ENCODE measurements around the gene FAM234A.
"Not testable (repeated sequence)": the region's sequence is repeated elsewhere in the genome, so short reads cannot be mapped to it uniquely, and the experiment has no call there.

The FAM234A gene

DNA sequence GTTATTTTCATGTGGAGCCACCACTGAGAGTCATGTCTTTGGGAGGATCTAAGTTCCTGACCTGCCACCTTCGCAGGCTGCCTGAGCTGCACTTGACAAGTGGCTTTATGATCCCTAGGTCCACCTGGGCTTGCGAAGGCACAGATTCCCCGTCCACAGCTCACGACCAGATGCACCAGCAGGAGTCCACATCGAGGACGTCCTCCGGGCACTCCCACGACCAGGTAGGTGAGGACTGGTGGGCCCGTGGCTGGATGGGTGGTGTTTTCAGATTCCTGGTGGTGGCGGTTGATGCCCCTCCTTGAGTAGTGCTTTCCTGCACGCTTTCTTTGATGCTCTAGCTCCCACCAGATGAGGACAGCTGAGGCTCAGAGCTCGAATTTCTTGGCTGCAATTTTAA lies 14.8 kb downstream of the FAM234A start:
- Mint-ChIP-seq H3K27ac (no peak overlapping the region), H3K27me3 (ENCODE audit: low read depth) (no peaks in the 10 kb centered on the region), H3K9me3 (no peaks in the 10 kb centered on the region), H3K36me3 (ENCODE audit: low read depth) (peaks cover 4% of the 10 kb centered on the region), H3K4me1 (ENCODE audit: low read depth) (peaks cover 16% of the 10 kb centered on the region), H3K4me3 (no peak overlapping the region)
- no peak for DNase-seq (ENCODE audit: low spot score)

- peak overlapping the region; percentile 85 for H3K4me3 Mint-ChIP-seq
- no peaks in the 10 kb centered on the region for H3K9me3 Mint-ChIP-seq
- H3K36me3 Mint-ChIP-seq (ENCODE audit: low read depth): peaks cover 13% of the 10 kb centered on the region
- DNase-seq (ENCODE audit: low spot score): peak; percentile 55
- peak overlapping the region; percentile 93 for H3K27ac Mint-ChIP-seq
- peaks cover 22% of the 10 kb centered on the region for H3K4me1 Mint-ChIP-seq (ENCODE audit: low read depth)
- H3K27me3 Mint-ChIP-seq (ENCODE audit: low read depth): no peaks in the 10 kb centered on the region
Measured at GRCh38 chr16:252366-253337, 18.0 kb downstream of the FAM234A start.

DNA sequence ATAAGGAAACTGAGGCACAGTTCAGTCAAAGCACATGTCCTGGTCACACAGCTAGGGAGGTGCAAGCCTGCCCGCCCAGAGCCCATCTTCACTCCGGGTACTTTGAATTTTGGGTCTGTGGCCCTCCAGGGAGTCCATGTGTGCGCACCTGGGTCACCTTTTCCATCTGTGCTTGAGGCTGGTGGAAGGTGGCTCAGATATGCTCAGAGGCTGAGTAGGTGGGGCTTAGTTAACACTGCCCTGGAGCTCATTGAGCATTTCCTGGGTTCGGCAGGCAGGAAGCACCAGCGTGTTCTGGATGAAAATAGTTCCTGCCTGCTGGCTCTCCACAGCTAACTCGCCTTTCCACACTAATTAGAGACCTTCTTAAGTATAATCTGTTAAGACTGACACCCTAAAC lies 19.2 kb downstream of the FAM234A start:
- Mint-ChIP-seq H3K27me3 (ENCODE audit: low read depth) (no peaks in the 10 kb centered on the region), H3K36me3 (ENCODE audit: low read depth) (peaks cover 15% of the 10 kb centered on the region), H3K9me3 (no peaks in the 10 kb centered on the region), H3K27ac (peak overlapping the region; percentile 75), H3K4me1 (ENCODE audit: low read depth) (peaks cover 22% of the 10 kb centered on the region), H3K4me3 (peak overlapping the region; percentile 46)
- no peak for DNase-seq (ENCODE audit: low spot score)

DNA sequence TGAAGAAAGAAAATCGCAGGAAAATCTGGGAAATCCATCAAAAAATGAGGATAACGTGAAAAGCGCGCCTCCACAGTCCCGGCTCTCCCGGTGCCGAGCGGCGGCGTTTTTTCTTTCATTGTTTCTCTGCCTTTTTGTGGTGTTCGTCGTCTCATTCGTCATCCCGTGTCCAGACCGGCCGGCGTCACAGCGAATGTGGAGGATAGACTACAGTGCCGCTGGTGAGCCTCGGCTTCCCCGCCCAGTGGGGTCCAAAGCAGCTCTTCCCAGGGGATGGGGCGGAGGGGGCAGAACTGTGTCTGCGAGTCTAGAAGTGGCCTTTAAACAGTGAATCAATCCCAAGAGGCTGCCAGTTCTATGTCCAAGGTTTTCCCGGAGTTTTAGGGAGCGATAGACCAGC lies 19.8 kb downstream of the FAM234A start:
- H3K36me3 Mint-ChIP-seq (ENCODE audit: low read depth): peaks cover 15% of the 10 kb centered on the region
- no peaks in the 10 kb centered on the region for H3K27me3 Mint-ChIP-seq (ENCODE audit: low read depth)
- H3K4me3 Mint-ChIP-seq: peak overlapping the region; percentile 46
- H3K9me3 Mint-ChIP-seq: no peaks in the 10 kb centered on the region
- peaks cover 22% of the 10 kb centered on the region for H3K4me1 Mint-ChIP-seq (ENCODE audit: low read depth)
- DNase-seq (ENCODE audit: low spot score): no peak
- H3K27ac Mint-ChIP-seq: no peak overlapping the region

DNA sequence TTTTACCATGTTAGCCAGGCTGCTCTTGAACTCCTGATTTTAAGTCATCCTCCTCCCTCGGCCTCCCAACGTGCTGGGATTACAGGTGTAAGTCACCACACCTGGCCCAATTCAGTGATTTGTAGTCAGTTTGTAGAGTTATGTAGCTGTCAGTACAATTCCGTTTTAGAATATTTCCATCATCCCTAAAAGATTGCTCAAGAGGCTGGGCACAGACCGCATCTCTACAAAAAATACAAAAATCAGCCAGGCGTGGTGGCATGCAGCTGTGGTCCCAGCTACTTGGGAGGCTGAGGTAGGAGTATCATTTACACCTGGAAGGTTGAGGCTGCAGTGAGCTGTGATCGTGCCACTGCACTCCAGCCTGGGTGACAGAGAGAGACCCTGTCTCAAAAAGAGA lies 20.6 kb downstream of the FAM234A start:
- Mint-ChIP-seq H3K27ac (peak overlapping the region; percentile 8), H3K36me3 (ENCODE audit: low read depth) (peaks cover 15% of the 10 kb centered on the region), H3K4me3 (peak overlapping the region; percentile 36), H3K9me3 (no peaks in the 10 kb centered on the region), H3K27me3 (ENCODE audit: low read depth) (no peaks in the 10 kb centered on the region), H3K4me1 (ENCODE audit: low read depth) (peaks cover 22% of the 10 kb centered on the region)
- no peak for DNase-seq (ENCODE audit: low spot score)

DNA sequence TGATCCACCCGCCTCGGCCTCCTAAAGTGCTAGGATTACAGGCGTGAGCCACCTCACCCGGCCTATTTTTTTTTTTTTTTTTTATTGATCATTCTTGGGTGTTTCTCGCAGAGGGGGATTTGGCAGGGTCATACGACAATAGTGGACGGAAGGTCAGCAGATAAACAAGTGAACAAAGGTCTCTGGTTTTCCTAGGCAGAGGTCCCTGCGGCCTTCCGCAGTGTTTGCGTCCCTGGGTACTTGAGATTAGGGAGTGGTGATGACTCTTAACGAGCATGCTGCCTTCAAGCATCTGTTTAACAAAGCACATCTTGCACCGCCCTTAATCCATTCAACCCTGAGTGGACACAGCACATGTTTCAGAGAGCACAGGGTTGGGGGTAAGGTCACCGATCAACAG lies 23.5 kb downstream of the FAM234A start:
- DNase-seq (ENCODE audit: low spot score); H3K4me3 Mint-ChIP-seq; H3K9me3 Mint-ChIP-seq; H3K27me3 Mint-ChIP-seq (ENCODE audit: low read depth); H3K27ac Mint-ChIP-seq: not testable (repeated sequence)
- Mint-ChIP-seq H3K4me1 (ENCODE audit: low read depth) (peaks cover 13% of the 10 kb centered on the region), H3K36me3 (ENCODE audit: low read depth) (peaks cover 15% of the 10 kb centered on the region)

DNA sequence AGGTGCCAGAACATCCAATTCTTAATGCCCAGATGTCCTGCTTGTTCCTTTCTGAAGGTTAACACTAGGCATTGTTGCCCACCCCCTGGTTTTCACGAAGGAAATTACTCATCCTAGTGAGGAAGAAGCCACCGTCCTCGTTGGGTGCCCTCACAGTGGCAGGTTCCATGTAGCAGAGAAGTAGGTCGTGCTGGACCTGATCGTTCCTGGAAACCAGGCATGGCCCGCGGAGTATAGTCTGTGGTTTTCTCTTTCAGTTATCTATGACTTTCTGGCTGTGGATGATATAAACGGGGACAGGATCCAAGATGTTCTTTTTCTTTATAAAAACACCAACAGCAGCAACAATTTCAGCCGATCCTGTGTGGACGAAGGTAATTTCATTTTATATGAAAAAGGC lies 24.6 kb downstream of the FAM234A start:
- H3K27me3 Mint-ChIP-seq (ENCODE audit: low read depth): no peaks in the 10 kb centered on the region
- H3K4me3 Mint-ChIP-seq: no peak overlapping the region
- peaks cover 13% of the 10 kb centered on the region for H3K36me3 Mint-ChIP-seq (ENCODE audit: low read depth)
- no peak overlapping the region for H3K27ac Mint-ChIP-seq
- DNase-seq (ENCODE audit: low spot score): no peak
- no peaks in the 10 kb centered on the region for H3K9me3 Mint-ChIP-seq
- peaks cover 6% of the 10 kb centered on the region for H3K4me1 Mint-ChIP-seq (ENCODE audit: low read depth)

DNA sequence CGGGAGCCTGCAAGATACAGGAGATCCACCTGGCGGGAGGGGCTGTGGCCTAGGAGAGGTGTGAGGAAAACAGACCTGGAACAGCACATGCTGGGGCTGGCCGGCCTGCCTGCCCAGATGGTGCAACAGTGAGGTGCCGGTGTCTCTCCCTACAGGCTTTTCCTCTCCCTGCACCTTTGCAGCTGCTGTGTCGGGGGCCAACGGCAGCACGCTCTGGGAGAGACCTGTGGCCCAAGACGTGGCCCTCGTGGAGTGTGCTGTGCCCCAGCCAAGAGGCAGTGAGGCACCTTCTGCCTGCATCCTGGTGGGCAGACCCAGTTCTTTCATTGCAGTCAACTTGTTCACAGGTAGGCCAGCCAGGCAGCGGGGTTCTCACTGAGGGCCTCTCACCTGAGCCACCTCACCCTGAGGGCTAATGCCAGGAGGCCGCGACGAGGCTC lies 25.2 kb downstream of the FAM234A start:
- DNase-seq (ENCODE audit: low spot score): no peak
- Mint-ChIP-seq H3K36me3 (ENCODE audit: low read depth) (peaks cover 12% of the 10 kb centered on the region), H3K27me3 (ENCODE audit: low read depth) (no peaks in the 10 kb centered on the region), H3K4me1 (ENCODE audit: low read depth) (peaks cover 6% of the 10 kb centered on the region), H3K27ac (no peak overlapping the region), H3K4me3 (no peak overlapping the region), H3K9me3 (no peaks in the 10 kb centered on the region)

GRCh38 chr16:260326-260725 lies 25.7 kb downstream of the FAM234A start:
- Mint-ChIP-seq H3K4me1 (ENCODE audit: low read depth) (peaks cover 6% of the 10 kb centered on the region), H3K9me3 (no peaks in the 10 kb centered on the region), H3K36me3 (ENCODE audit: low read depth) (peaks cover 9% of the 10 kb centered on the region), H3K4me3 (no peak overlapping the region), H3K27ac (no peak overlapping the region), H3K27me3 (ENCODE audit: low read depth) (no peaks in the 10 kb centered on the region)
- no peak for DNase-seq (ENCODE audit: low spot score)

DNA sequence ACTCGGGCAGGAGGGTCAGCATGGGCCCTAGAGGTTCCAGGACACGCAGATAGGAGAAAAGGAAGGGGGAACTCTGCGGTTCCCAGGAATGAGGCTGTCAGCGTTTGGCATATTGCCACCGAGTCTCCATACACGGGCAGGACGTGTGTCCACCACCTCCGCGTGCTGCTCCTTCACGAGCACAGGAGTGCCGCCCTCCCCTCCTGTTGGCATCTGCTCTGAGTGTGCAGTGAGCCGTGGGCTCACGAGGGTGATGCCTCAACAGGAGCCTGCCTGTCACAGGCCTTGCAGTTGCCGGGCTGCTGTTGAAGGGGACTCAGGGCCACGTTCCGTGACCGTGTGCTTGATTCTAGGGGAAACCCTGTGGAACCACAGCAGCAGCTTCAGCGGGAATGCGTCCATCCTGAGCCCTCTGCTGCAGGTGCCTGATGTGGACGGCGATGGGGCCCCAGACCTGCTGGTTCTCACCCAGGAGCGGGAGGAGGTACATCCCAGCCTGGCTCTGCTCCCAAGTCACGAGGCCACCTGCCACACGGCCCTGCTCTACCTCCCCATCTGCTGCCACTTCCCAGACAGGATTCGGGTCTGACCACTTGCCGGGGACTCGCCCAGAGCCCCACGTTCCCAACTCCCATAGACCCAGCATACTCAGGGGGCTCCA lies 26.5 kb downstream of the FAM234A start:
- Mint-ChIP-seq H3K9me3 (no peaks in the 10 kb centered on the region), H3K4me1 (ENCODE audit: low read depth) (peaks cover 2% of the 10 kb centered on the region), H3K27me3 (ENCODE audit: low read depth) (no peaks in the 10 kb centered on the region), H3K36me3 (ENCODE audit: low read depth) (peaks cover 5% of the 10 kb centered on the region), H3K27ac (no peak overlapping the region), H3K4me3 (no peak overlapping the region)
- no peak for DNase-seq (ENCODE audit: low spot score)

DNA sequence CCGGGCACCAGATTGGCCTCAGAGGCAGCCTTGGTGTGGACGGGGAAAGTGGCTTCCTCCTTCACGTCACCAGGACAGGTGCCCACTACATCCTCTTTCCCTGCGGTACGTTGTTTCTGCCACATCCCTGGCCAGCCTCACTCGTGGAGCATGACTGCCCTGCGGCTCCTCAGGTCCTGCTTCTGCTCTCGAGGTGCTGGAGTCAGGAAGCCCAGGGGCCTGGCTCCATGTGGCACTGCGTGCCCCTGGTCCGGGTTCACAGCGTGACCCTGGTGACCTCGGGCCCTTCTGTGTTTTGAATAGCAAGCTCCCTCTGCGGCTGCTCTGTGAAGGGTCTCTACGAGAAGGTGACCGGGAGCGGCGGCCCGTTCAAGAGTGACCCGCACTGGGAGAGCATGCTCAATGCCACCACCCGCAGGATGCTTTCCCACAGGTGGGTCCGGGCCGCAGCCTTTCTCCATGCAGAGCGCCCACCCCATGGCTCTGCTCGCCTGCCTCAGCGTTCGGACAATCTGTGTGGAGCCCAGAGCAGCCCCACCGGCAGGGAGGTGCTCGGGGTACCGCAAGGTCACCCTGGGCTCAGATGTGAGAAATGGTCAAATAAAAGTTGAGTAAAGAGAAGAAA lies 27.6 kb downstream of the FAM234A start:
- no peaks in the 10 kb centered on the region for H3K9me3 Mint-ChIP-seq
- no peak overlapping the region for H3K27ac Mint-ChIP-seq
- H3K4me1 Mint-ChIP-seq (ENCODE audit: low read depth): no peaks in the 10 kb centered on the region

DNA sequence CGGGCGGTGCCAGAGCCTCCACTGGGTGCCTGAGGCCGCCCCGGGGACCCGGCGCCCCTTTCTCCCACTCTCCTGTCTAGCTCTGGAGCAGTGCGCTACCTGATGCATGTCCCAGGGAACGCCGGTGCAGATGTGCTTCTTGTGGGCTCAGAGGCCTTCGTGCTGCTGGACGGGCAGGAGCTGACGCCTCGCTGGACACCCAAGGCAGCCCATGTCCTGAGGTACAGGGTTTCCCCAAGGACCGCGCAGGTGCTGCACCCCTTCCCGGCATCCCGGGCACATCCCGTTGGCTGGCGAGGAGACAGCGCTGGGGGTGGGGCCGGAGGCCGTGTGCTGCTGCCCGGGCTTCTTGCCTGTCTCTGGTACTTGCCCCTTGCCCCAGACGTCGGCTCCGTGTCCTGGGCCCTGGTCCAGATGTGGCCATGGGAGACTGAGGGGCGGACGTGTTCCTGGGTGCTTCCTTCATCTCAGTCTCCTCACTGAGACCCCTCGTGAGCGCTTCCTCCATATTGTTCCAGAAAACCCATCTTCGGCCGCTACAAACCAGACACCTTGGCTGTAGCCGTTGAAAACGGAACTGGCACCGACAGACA lies 28.7 kb downstream of the FAM234A start:
- no peaks in the 10 kb centered on the region for H3K4me1 Mint-ChIP-seq (ENCODE audit: low read depth)
- H3K27me3 Mint-ChIP-seq (ENCODE audit: low read depth): no peaks in the 10 kb centered on the region
- peaks cover 2% of the 10 kb centered on the region for H3K36me3 Mint-ChIP-seq (ENCODE audit: low read depth)
- no peak overlapping the region for H3K27ac Mint-ChIP-seq
- DNase-seq (ENCODE audit: low spot score): no peak
- H3K4me3 Mint-ChIP-seq: no peak overlapping the region
- H3K9me3 Mint-ChIP-seq: no peaks in the 10 kb centered on the region

More for the DNA sequence above, 27.6 kb downstream of the FAM234A start:
- H3K36me3 Mint-ChIP-seq (ENCODE audit: low read depth): peaks cover 3% of the 10 kb centered on the region
- DNase-seq (ENCODE audit: low spot score): no peak
- no peaks in the 10 kb centered on the region for H3K27me3 Mint-ChIP-seq (ENCODE audit: low read depth)
- no peak overlapping the region for H3K4me3 Mint-ChIP-seq

GRCh38 chr16:263944-264343 lies 29.3 kb downstream of the FAM234A start:
- Mint-ChIP-seq H3K9me3 (no peaks in the 10 kb centered on the region), H3K27me3 (ENCODE audit: low read depth) (no peaks in the 10 kb centered on the region), H3K27ac (no peak overlapping the region), H3K36me3 (ENCODE audit: low read depth) (peaks cover 2% of the 10 kb centered on the region), H3K4me1 (ENCODE audit: low read depth) (no peaks in the 10 kb centered on the region), H3K4me3 (no peak overlapping the region)
- no peak for DNase-seq (ENCODE audit: low spot score)

Data from T-helper 2 cell treated with Interferon-gamma antibody and Interleukin-4, amounts not matched to agents 5 μg/mL and 100 μg/mL, for 36 hours (primary cell).